AG09309 (cell line): ENCODE measurements around the gene INO80E.

Experiments used
- DNase-seq: peaks from one replicate; pipeline ENCODE4 v3.0.0-alpha.2; 2010; ENCODE audit warnings: low read depth
- H3K4me3 ChIP-seq: 2 replicates; pipeline ENCODE4 v1.5.1; 2011; ENCODE audit warnings: mild to moderate bottlenecking, low read depth, low read length, moderate library complexity; ENCODE audit not compliant: control insufficient read depth
- TF ChIP-seq, protein P1 (sequence below): IDR thresholded peaks from 2 replicates; pipeline ENCODE4 v1.5.1; 2011; ENCODE audit warnings: mild to moderate bottlenecking, low read depth, low read length, inconsistent platforms; ENCODE audit not compliant: insufficient read depth, control insufficient read depth; ENCODE audit errors: missing control alignments

The INO80E gene

DNA sequence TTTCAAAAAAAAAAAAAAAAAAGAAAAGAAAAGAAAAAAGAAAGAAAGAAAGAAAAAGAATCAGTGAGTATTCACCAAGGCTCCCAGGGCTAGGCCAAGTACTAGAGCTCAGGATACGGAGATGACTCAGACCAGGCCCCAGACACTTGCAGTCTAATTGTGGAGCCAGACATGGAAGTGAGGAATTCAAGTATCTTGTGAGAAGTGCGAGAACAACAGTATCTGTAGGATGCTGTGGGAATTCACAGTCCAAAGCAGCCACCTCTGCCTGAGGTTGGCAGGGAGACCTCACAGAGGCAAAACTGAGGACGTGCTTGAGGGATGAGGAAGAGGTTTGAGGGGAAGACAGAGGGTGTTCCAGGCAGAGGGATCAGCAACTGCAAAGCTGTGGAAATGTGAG, 55.5 kb downstream of the INO80E start:
- DNase-seq: no peak
- no peak overlapping the region for H3K4me3 ChIP-seq
- TF ChIP-seq, protein P1, sequence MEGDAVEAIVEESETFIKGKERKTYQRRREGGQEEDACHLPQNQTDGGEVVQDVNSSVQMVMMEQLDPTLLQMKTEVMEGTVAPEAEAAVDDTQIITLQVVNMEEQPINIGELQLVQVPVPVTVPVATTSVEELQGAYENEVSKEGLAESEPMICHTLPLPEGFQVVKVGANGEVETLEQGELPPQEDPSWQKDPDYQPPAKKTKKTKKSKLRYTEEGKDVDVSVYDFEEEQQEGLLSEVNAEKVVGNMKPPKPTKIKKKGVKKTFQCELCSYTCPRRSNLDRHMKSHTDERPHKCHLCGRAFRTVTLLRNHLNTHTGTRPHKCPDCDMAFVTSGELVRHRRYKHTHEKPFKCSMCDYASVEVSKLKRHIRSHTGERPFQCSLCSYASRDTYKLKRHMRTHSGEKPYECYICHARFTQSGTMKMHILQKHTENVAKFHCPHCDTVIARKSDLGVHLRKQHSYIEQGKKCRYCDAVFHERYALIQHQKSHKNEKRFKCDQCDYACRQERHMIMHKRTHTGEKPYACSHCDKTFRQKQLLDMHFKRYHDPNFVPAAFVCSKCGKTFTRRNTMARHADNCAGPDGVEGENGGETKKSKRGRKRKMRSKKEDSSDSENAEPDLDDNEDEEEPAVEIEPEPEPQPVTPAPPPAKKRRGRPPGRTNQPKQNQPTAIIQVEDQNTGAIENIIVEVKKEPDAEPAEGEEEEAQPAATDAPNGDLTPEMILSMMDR: no peak

- TF ChIP-seq, protein P1: no peak
- no peak for DNase-seq
- peak overlapping the region; percentile 89 for H3K4me3 ChIP-seq
These were observed 56.8 kb downstream of the INO80E start for GRCh38 chr16:30052671-30053372.

GRCh38 chr16:30053376-30054015, 57.5 kb downstream of the INO80E start:
- H3K4me3 ChIP-seq: peak overlapping the region; percentile 89
- DNase-seq: no peak
- TF ChIP-seq, protein P1: no peak

GRCh38 chr16:30054451-30054850, 58.4 kb downstream of the INO80E start:
- no peak overlapping the region for H3K4me3 ChIP-seq
- TF ChIP-seq, protein P1: no peak
- DNase-seq: no peak

- no peak for DNase-seq
- TF ChIP-seq, protein P1: peak; percentile 56
- no peak overlapping the region for H3K4me3 ChIP-seq
These were observed 59.0 kb downstream of the INO80E start for GRCh38 chr16:30054959-30055553.
